ENCODE data around the gene RARRES2. TPM values are rescaled to one million over a fixed set of nuclear protein-coding genes. Genes with fewer than 3 reads are reported as not detected.

RARRES2 gene
- total RNA-seq, 2 donors from 2014 or later = 76.4 to 102 TPM

DNA sequence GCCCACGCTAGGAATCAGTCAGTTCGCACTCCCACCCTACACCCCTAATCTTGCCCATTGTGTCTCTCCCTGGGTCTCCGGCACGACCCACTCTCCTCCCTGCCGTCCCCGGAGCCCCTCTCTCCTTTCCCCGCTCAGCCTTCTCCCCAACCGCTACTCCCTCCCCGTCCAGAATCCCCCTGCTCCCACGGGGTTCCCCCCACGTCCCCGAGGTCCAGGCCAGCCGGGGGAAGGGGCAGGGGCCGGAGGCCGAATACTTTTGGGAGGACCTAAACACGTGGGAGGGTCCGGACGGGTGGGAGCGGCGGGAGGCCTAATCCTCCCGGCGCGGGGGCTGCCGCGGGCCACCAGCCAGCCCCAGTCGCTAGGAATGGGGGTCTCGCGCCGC lies 560 bp downstream of the RARRES2 start:
- Histone ChIP-seq H3K4me1 (ENCODE audit: control insufficient read depth in 1 of 2, low read depth in 2 of 2) (peaks cover 0 to 23% of the 10 kb centered on the region in 2 donors), H3K27ac (peak overlapping the region; percentile 45 to 61), H3K27me3 (replicated peaks; ENCODE audit: insufficient read depth) (no peaks in the 10 kb centered on the region), H3K4me3 (peak overlapping the region; percentile 75), H3K9me3 (no peaks in the 10 kb centered on the region), H3K36me3 (no peaks in the 10 kb centered on the region)
- TF ChIP-seq, protein P1, sequence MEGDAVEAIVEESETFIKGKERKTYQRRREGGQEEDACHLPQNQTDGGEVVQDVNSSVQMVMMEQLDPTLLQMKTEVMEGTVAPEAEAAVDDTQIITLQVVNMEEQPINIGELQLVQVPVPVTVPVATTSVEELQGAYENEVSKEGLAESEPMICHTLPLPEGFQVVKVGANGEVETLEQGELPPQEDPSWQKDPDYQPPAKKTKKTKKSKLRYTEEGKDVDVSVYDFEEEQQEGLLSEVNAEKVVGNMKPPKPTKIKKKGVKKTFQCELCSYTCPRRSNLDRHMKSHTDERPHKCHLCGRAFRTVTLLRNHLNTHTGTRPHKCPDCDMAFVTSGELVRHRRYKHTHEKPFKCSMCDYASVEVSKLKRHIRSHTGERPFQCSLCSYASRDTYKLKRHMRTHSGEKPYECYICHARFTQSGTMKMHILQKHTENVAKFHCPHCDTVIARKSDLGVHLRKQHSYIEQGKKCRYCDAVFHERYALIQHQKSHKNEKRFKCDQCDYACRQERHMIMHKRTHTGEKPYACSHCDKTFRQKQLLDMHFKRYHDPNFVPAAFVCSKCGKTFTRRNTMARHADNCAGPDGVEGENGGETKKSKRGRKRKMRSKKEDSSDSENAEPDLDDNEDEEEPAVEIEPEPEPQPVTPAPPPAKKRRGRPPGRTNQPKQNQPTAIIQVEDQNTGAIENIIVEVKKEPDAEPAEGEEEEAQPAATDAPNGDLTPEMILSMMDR (IDR thresholded peaks at IDR 0.05) = no peak
- ATAC-seq (ENCODE audit: insufficient number of reproducible peaks, low FRiP score, low read depth) (no peak), DNase-seq (ENCODE audit: low spot score) (no peak)

- ATAC-seq (ENCODE audit: insufficient number of reproducible peaks, low FRiP score, low read depth) = no peak
- peaks cover 0 to 27% of the 10 kb centered on the region in 2 donors for H3K4me1 ChIP-seq (ENCODE audit: control insufficient read depth in 1 of 2, low read depth in 2 of 2)
- H3K27ac ChIP-seq = peak overlapping the region in 1 of 2 donors; percentile 35
These were observed 1.2 kb downstream of the RARRES2 start for GRCh38 chr7:150340024-150340749.

DNA sequence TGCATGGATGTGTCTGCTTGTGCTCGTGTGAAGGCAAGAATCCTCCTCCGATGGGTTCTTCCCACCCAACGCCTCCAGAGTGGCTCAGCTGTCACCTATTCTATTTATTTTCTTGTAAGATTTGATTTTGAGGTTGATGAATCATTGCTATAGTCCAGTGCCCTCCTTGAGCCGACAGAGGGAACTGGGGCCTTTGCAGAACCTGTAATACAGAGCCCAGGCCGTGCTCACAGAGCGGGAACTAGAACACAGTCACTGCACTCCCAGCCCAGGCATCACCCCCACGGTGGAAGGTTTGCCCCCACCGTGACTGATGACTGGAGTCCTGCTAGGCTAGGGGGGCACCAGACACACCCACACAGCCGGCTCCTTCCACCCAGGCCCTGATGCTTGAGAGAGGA lies 2.0 kb downstream of the RARRES2 start:
- Histone ChIP-seq H3K27ac (no peak overlapping the region), H3K9me3 (no peaks in the 10 kb centered on the region), H3K4me3 (no peak overlapping the region), H3K36me3 (no peaks in the 10 kb centered on the region), H3K4me1 (ENCODE audit: control insufficient read depth in 1 of 2, low read depth in 2 of 2) (peaks cover 0 to 27% of the 10 kb centered on the region in 2 donors), H3K27me3 (replicated peaks; ENCODE audit: insufficient read depth) (no peaks in the 10 kb centered on the region)
- DNase-seq (ENCODE audit: low spot score) = no peak
- no peak for ATAC-seq (ENCODE audit: insufficient number of reproducible peaks, low FRiP score, low read depth)
- TF ChIP-seq, protein P1 (IDR thresholded peaks at IDR 0.05) = no peak

More at GRCh38 chr7:150340024-150340749, 1.2 kb downstream of the RARRES2 start:
- Histone ChIP-seq H3K27me3 (replicated peaks; ENCODE audit: insufficient read depth) (no peaks in the 10 kb centered on the region), H3K9me3 (no peaks in the 10 kb centered on the region), H3K4me3 (peak overlapping the region; percentile 75), H3K36me3 (no peaks in the 10 kb centered on the region)
- no peak for DNase-seq (ENCODE audit: low spot score)
- TF ChIP-seq, protein P1 (IDR thresholded peaks at IDR 0.05) = no peak

GRCh38 chr7:150338166-150338829 lies 3.1 kb downstream of the RARRES2 start:
- DNase-seq (ENCODE audit: low spot score) (no peak), ATAC-seq (ENCODE audit: insufficient number of reproducible peaks, low FRiP score, low read depth) (no peak)
- TF ChIP-seq, protein P1 (IDR thresholded peaks at IDR 0.05) = no peak
- no peaks in the 10 kb centered on the region for H3K27me3 ChIP-seq (replicated peaks; ENCODE audit: insufficient read depth)
- H3K4me3 ChIP-seq = no peak overlapping the region
- H3K4me1 ChIP-seq (ENCODE audit: control insufficient read depth in 1 of 2, low read depth in 2 of 2) = peaks cover 0 to 27% of the 10 kb centered on the region in 2 donors
- H3K9me3 ChIP-seq = no peaks in the 10 kb centered on the region
- H3K36me3 ChIP-seq = no peaks in the 10 kb centered on the region
- H3K27ac ChIP-seq = no peak overlapping the region

DNA sequence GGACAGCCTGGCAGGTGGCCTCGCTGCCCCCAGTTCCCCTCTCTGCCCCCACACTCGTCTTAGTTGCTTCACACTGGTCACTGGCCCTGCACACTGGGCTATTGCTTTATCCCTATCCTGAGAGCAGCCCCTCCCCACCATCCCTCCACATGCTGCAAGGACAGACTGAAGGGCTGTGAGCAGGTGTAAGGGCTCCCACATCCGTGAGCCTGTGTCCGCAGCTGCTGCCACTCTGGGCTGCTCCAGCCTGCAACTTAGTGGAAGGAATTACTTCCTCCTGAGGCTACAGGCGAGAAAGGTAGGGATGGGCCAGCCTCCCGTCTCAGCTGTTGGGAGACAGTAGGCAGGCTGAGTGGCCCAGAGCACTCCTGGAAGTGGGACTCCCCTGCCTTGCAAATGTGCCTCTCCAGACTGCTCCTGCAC lies 3.8 kb downstream of the RARRES2 start:
- DNase-seq (ENCODE audit: low spot score) (no peak), ATAC-seq (ENCODE audit: insufficient number of reproducible peaks, low FRiP score, low read depth) (no peak)
- Histone ChIP-seq H3K4me1 (ENCODE audit: control insufficient read depth in 1 of 2, low read depth in 2 of 2) (peaks cover 0 to 27% of the 10 kb centered on the region in 2 donors), H3K36me3 (no peaks in the 10 kb centered on the region), H3K27me3 (replicated peaks; ENCODE audit: insufficient read depth) (no peaks in the 10 kb centered on the region), H3K27ac (no peak overlapping the region), H3K9me3 (no peaks in the 10 kb centered on the region), H3K4me3 (no peak overlapping the region)
- TF ChIP-seq, protein P1 (IDR thresholded peaks at IDR 0.05) = no peak

Data from thoracic aorta (tissue), 2 donors.